Panc1 (cell line): ENCODE results near the gene CCDC18. TPM values are rescaled to one million over a fixed set of nuclear protein-coding genes. Genes with fewer than 3 reads are reported as not detected.

Source experiments
- ATAC-seq: fragments of 200-7000 bp; cut with Tn5 transposase; 2 replicates; pipeline ENCODE4 v1.9.1; 2020; ENCODE audit warnings: mild to moderate bottlenecking, moderate library complexity
- BruUV-seq: library from RNA; stranded (reverse); fragments of 400-500 nt; replicated peaks from 2 replicates; lab custom pipeline; 2021; lab: Mats Ljungman, UMichigan
- CTCF ChIA-PET: fragments of 300-600 bp; sonication (Branson Sonifier 250); formaldehyde crosslinking; loops from one replicate; lab custom pipeline; 2022; ENCODE audit warnings: antibody characterized with exemption; lab: Charles Lee
- POLR2A ChIA-PET: fragments of 300-600 bp; sonication (Branson Sonifier 250); formaldehyde crosslinking; loops from one replicate; lab custom pipeline; 2022; ENCODE audit warnings: antibody characterized with exemption; lab: Charles Lee
- DNase-seq: peaks from one replicate; pipeline ENCODE4 v3.0.0-alpha.2; 2010; ENCODE audit warnings: low read depth, low spot score
- H3K27ac ChIP-seq: 2 replicates; pipeline ENCODE4 v1.5.1; 2011; ENCODE audit warnings: mild to moderate bottlenecking, low read length, inconsistent platforms
- H3K27me3 ChIP-seq: fragments of 200-500 bp; sonication (Bioruptor generic); 2 replicates; pipeline ENCODE4 v1.6.0; 2014; ENCODE audit warnings: low read length, inconsistent platforms; ENCODE audit not compliant: control insufficient read depth, insufficient read depth
- H3K36me3 ChIP-seq: fragments of 200-500 bp; sonication (Bioruptor generic); 2 replicates; pipeline ENCODE4 v1.5.1; 2014; ENCODE audit warnings: inconsistent platforms, mild to moderate bottlenecking, low read length, moderate library complexity; ENCODE audit not compliant: control insufficient read depth, insufficient read depth
- H3K4me1 ChIP-seq: 2 replicates; pipeline ENCODE4 v1.5.1; 2011; ENCODE audit warnings: inconsistent platforms, mild to moderate bottlenecking, low read length, moderate library complexity; ENCODE audit not compliant: control insufficient read depth, insufficient read depth
- H3K4me3 ChIP-seq, 2 experiments: 2 replicates each; pipeline ENCODE4 v1.5.1; 2011 to 2012; ENCODE audit warnings: low read depth in 2 of 2, low read length in 2 of 2, mild to moderate bottlenecking in 2 of 2, inconsistent platforms in 1 of 2, moderate library complexity in 1 of 2
- H3K9me3 ChIP-seq: fragments of 200-500 bp; sonication (Bioruptor generic); 2 replicates; pipeline ENCODE4 v1.5.1; 2014; ENCODE audit warnings: low read depth, mild to moderate bottlenecking, inconsistent platforms, low read length, moderate library complexity; ENCODE audit not compliant: control insufficient read depth, insufficient read depth
- POLR2AphosphoS5 ChIP-seq: IDR thresholded peaks from 2 replicates; pipeline ENCODE4 v1.6.1; 2012; ENCODE audit warnings: mild to moderate bottlenecking, low read depth, low read length, moderate library complexity
- SIN3A ChIP-seq: IDR thresholded peaks from 2 replicates; pipeline ENCODE4 v1.6.1; 2012; ENCODE audit warnings: low read depth, mild to moderate bottlenecking, low read length, moderate library complexity, borderline replicate concordance; ENCODE audit not compliant: insufficient read depth
- TCF7L2 ChIP-seq: IDR thresholded peaks from 2 replicates; pipeline ENCODE4 v1.6.1; 2011; ENCODE audit warnings: mild to moderate bottlenecking, low read depth, low read length, inconsistent platforms
- in situ Hi-C: cut with HindIII; loops from 2 replicates; pipeline ENCODE4 v1.10.0; 2016; ENCODE audit warnings: low sequenced_read_pairs, low pct_unique_long_range_greater_than_20kb
- intact Hi-C: fragments of 100-400 bp; cut with micrococcal nuclease; formaldehyde crosslinking; loops from one replicate; pipeline ENCODE4 v1.10.0; 2022; ENCODE audit not compliant: unreplicated experiment
- total RNA-seq: library from RNA; stranded (reverse); gene quantifications from one replicate; pipeline ENCODE4 v1.2.1, GENCODE V29; 2021; ENCODE audit not compliant: unreplicated experiment
- TF ChIP-seq, protein P1 (sequence below): fragments of 450-650 bp; IDR thresholded peaks from 2 replicates; pipeline ENCODE4 v1.5.1; 2017; ENCODE audit warnings: mild to moderate bottlenecking
- TF ChIP-seq, protein P2 (sequence below), 2 experiments: IDR thresholded peaks; 2 replicates each; pipeline ENCODE4 v1.6.1; 2011 to 2012; ENCODE audit warnings: low read depth in 2 of 2, control low read depth in 1 of 2, low read length in 1 of 2, mild to moderate bottlenecking in 1 of 2, moderate library complexity in 1 of 2; ENCODE audit not compliant: insufficient read depth in 1 of 2

Gene CCDC18
- total RNA-seq, 1 experiment from 2014 or later: 11.6 TPM

DNA sequence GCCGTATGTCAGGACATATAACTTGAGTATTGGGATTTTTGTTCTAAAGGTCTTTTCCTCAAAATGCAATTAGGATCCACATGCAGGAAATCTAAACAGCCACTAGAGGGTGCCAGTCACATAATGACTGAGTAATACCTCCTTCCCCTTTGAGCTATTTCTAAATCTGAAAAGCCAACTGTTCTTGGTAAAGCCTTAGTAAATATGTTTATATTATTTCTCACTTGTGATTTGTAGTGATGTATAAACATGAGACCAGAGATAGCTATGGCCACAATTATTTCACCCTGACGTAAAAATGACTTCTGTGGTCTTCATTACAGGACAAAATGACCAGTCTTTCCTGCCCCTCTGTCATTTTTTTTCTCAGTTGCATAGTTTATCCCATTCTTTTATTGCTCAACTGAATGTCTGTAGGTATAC lies 124.2 kb downstream of the CCDC18 start:
- H3K27me3 ChIP-seq: no peaks in the 10 kb centered on the region
- ATAC-seq: peak; percentile 58; the same call in 1 of the 2 replicates
- H3K9me3 ChIP-seq: no peaks in the 10 kb centered on the region
- H3K27ac ChIP-seq: no peak overlapping the region
- in situ Hi-C loops: no loop called here
- H3K36me3 ChIP-seq: no peaks in the 10 kb centered on the region; the same call in 1 of the 2 replicates
- TF ChIP-seq TCF7L2: no peak
- TF ChIP-seq, protein P1, sequence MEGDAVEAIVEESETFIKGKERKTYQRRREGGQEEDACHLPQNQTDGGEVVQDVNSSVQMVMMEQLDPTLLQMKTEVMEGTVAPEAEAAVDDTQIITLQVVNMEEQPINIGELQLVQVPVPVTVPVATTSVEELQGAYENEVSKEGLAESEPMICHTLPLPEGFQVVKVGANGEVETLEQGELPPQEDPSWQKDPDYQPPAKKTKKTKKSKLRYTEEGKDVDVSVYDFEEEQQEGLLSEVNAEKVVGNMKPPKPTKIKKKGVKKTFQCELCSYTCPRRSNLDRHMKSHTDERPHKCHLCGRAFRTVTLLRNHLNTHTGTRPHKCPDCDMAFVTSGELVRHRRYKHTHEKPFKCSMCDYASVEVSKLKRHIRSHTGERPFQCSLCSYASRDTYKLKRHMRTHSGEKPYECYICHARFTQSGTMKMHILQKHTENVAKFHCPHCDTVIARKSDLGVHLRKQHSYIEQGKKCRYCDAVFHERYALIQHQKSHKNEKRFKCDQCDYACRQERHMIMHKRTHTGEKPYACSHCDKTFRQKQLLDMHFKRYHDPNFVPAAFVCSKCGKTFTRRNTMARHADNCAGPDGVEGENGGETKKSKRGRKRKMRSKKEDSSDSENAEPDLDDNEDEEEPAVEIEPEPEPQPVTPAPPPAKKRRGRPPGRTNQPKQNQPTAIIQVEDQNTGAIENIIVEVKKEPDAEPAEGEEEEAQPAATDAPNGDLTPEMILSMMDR: peak; percentile 78; the same call in 1 of the 2 replicates
- no peak overlapping the region for H3K4me3 ChIP-seq
- ChIA-PET POLR2A (interaction anchor here (0.7 kb wide), 1 partner anchor 58 kb away, joined by 6 read pairs; no protein-coding TSS in a partner anchor), CTCF (interaction anchor here (0.6 to 1.3 kb wide), 7 partner anchors 41 to 508 kb away, joined by 3 to 11 read pairs (median 4); partner anchors contain the start of genes DR1 and MTF2)
- intact Hi-C loops: loop anchor here (5.0 to 10.0 kb wide), 2 partner anchors 282 to 550 kb away; no protein-coding TSS in a partner anchor
- no TSS peak for BruUV-seq
- H3K4me1 ChIP-seq: no peaks in the 10 kb centered on the region
- DNase-seq: peak; percentile 28

DNA sequence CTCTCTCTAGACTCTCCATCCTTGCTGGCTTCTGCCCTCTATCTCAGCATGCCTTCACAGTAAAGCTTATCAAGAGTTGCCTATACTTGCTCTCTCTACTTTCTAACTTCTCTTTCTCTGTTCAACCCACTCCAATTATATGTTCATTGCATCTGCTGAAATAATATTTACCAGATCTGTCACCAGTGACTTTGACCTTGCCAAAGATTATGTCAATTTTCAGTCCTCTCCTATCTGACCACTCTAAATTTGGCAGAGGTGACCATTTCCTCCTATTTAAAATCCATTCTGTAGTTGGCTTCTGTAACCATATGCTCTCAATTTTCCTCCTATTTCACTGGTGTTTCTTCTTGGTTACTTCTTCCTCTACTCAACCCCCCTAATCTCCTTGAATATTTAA lies 126.4 kb downstream of the CCDC18 start:
- no peak overlapping the region for H3K4me3 ChIP-seq
- ChIA-PET POLR2A (no interaction called here), CTCF (no interaction called here)
- H3K4me1 ChIP-seq: no peaks in the 10 kb centered on the region
- intact Hi-C loops: loop anchor here (10.0 kb wide), 1 partner anchor 548 kb away; no protein-coding TSS in a partner anchor
- TF ChIP-seq TCF7L2 (no peak), POLR2AphosphoS5 (no peak), SIN3A (no peak)
- TF ChIP-seq, protein P1: no peak
- TF ChIP-seq, protein P2, sequence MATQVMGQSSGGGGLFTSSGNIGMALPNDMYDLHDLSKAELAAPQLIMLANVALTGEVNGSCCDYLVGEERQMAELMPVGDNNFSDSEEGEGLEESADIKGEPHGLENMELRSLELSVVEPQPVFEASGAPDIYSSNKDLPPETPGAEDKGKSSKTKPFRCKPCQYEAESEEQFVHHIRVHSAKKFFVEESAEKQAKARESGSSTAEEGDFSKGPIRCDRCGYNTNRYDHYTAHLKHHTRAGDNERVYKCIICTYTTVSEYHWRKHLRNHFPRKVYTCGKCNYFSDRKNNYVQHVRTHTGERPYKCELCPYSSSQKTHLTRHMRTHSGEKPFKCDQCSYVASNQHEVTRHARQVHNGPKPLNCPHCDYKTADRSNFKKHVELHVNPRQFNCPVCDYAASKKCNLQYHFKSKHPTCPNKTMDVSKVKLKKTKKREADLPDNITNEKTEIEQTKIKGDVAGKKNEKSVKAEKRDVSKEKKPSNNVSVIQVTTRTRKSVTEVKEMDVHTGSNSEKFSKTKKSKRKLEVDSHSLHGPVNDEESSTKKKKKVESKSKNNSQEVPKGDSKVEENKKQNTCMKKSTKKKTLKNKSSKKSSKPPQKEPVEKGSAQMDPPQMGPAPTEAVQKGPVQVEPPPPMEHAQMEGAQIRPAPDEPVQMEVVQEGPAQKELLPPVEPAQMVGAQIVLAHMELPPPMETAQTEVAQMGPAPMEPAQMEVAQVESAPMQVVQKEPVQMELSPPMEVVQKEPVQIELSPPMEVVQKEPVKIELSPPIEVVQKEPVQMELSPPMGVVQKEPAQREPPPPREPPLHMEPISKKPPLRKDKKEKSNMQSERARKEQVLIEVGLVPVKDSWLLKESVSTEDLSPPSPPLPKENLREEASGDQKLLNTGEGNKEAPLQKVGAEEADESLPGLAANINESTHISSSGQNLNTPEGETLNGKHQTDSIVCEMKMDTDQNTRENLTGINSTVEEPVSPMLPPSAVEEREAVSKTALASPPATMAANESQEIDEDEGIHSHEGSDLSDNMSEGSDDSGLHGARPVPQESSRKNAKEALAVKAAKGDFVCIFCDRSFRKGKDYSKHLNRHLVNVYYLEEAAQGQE (IDR thresholded peaks at IDR 0.05; ENCODE audit: insufficient read depth in 1 of 2, low read depth in 2 of 2, low read length in 1 of 2): no peak
- in situ Hi-C loops: no loop called here
- H3K36me3 ChIP-seq: no peaks in the 10 kb centered on the region
- no peak overlapping the region for H3K27ac ChIP-seq
- ATAC-seq: no peak
- DNase-seq: no peak
- no TSS peak for BruUV-seq
- no peaks in the 10 kb centered on the region for H3K27me3 ChIP-seq
- H3K9me3 ChIP-seq: no peaks in the 10 kb centered on the region
